HCT116 (cell line): ENCODE results near the gene XYLT1. TPM values are rescaled to one million over a fixed set of nuclear protein-coding genes. Genes with fewer than 3 reads are reported as not detected.

Experiments used
- ATAC-seq: fragments of 200-7000 bp; cut with Tn5 transposase; 2 replicates; pipeline ENCODE4 v1.9.1; 2020; ENCODE audit warnings: mild to moderate bottlenecking, moderate library complexity
- BruUV-seq: library from RNA; stranded (reverse); fragments of 400-500 nt; replicated peaks from 2 replicates; lab custom pipeline; 2021; lab: Mats Ljungman, UMichigan
- CTCF ChIA-PET: fragments of 300-600 bp; sonication (Branson Sonifier 250); formaldehyde crosslinking; loops from one replicate; lab custom pipeline; 2021; ENCODE audit warnings: antibody characterized with exemption; lab: Charles Lee
- POLR2A ChIA-PET: fragments of 300-600, 350-600 bp; sonication (Branson Sonifier 250); formaldehyde crosslinking; loops from one replicate; lab custom pipeline; 2021; ENCODE audit warnings: antibody characterized with exemption; lab: Charles Lee
- RAD21 ChIA-PET, 2 experiments: fragments of 300-600 bp; sonication (Branson Sonifier 250); formaldehyde crosslinking; loops; one replicate each; lab custom pipeline; 2023; ENCODE audit warnings: low total read pairs in 2 of 2; ENCODE audit not compliant: uncharacterized antibody in 2 of 2, unreplicated experiment in 2 of 2, low non-redundant PET in 1 of 2; lab: Charles Lee
- DNase-seq: peaks from one replicate; pipeline ENCODE4 v3.0.0-alpha.2; 2010; ENCODE audit warnings: low read depth, low spot score
- H2AFZ ChIP-seq: fragments of 200-600 bp; shearing (Covaris generic), sonication (generic); 2 replicates; pipeline ENCODE4 v1.6.1; 2017; ENCODE audit warnings: low read depth, mixed run types, mixed read lengths, antibody characterized with exemption, low read length; ENCODE audit not compliant: poor library complexity, severe bottlenecking
- H3K27ac ChIP-seq: 2 replicates; pipeline ENCODE4 v1.5.1; 2012; ENCODE audit warnings: low read depth, low read length
- H3K27me3 ChIP-seq: fragments of 200-600 bp; sonication (generic); 2 replicates; pipeline ENCODE4 v1.6.1; 2016; ENCODE audit warnings: mixed run types, low read length, mixed read lengths; ENCODE audit not compliant: insufficient read depth
- H3K36me3 ChIP-seq, 2 experiments: fragments of 200-500 bp in 1 of 2; fragments of 200-600 bp in 1 of 2; sonication (Bioruptor generic) in 1 of 2; sonication (generic) in 1 of 2; 2 replicates each; pipeline versions ENCODE4 v1.5.1 to v1.6.1; 2014 to 2016; ENCODE audit warnings: low read length in 2 of 2, inconsistent platforms in 1 of 2, mixed read lengths in 1 of 2, mixed run types in 1 of 2; ENCODE audit not compliant: insufficient read depth in 2 of 2, control insufficient read depth in 1 of 2
- H3K4me1 ChIP-seq, 2 experiments: fragments of 200-600 bp in 1 of 2; sonication (generic) in 1 of 2; 2 replicates each; pipeline versions ENCODE4 v1.5.1 to v1.6.1; 2012 to 2017; ENCODE audit warnings: low read length in 2 of 2, inconsistent platforms in 1 of 2, mild to moderate bottlenecking in 1 of 2, mixed read lengths in 1 of 2, mixed run types in 1 of 2, moderate library complexity in 1 of 2; ENCODE audit not compliant: insufficient read depth in 2 of 2, control insufficient read depth in 1 of 2
- H3K4me2 ChIP-seq: fragments of 200-600 bp; sonication (generic); 2 replicates; pipeline ENCODE4 v1.6.1; 2017; ENCODE audit warnings: mixed run types, low read length, mixed read lengths
- H3K4me3 ChIP-seq, 2 experiments: fragments of 200-600 bp in 1 of 2; sonication (generic) in 1 of 2; replicated peaks in 1 of 2; 2 replicates each; pipeline ENCODE4 v1.5.1; 2011 to 2016; ENCODE audit warnings: low read length in 2 of 2, control low read depth in 1 of 2, low read depth in 1 of 2, mild to moderate bottlenecking in 1 of 2, mixed read lengths in 1 of 2, mixed run types in 1 of 2
- H3K79me2 ChIP-seq: fragments of 200-600 bp; sonication (generic); 2 replicates; pipeline ENCODE4 v1.6.1; 2017; ENCODE audit warnings: mild to moderate bottlenecking, mixed run types, low read length, moderate library complexity, mixed read lengths; ENCODE audit not compliant: insufficient read depth
- H3K9ac ChIP-seq: fragments of 200-600 bp; sonication (generic); 2 replicates; pipeline ENCODE4 v1.6.1; 2016; ENCODE audit warnings: low read length, mixed read lengths
- H3K9me2 ChIP-seq: fragments of 200-600 bp; sonication (generic), shearing (Covaris generic); 2 replicates; pipeline ENCODE4 v1.6.1; 2017; ENCODE audit warnings: mixed run types, mild to moderate bottlenecking, moderate library complexity; ENCODE audit not compliant: insufficient read depth
- H3K9me3 ChIP-seq, 2 experiments: fragments of 200-500 bp in 1 of 2; fragments of 200-600 bp in 1 of 2; sonication (Bioruptor generic) in 1 of 2; sonication (generic) in 1 of 2; 2 replicates each; pipeline ENCODE4 v1.6.1; 2014 to 2017; ENCODE audit warnings: low read length in 2 of 2, mixed read lengths in 2 of 2, inconsistent platforms in 1 of 2, low read depth in 1 of 2, mild to moderate bottlenecking in 1 of 2, mixed run types in 1 of 2, moderate library complexity in 1 of 2; ENCODE audit not compliant: control insufficient read depth in 1 of 2, insufficient read depth in 1 of 2
- H4K20me1 ChIP-seq: fragments of 200-600 bp; sonication (generic), shearing (Covaris generic); 2 replicates; pipeline ENCODE4 v1.6.1; 2017; ENCODE audit warnings: mixed run types, mild to moderate bottlenecking, moderate library complexity; ENCODE audit not compliant: insufficient read depth
- ATF3 ChIP-seq: IDR thresholded peaks from 2 replicates; pipeline ENCODE4 v1.6.1; 2012
- CTCF ChIP-seq, 3 experiments: fragments of 200-600 bp in 1 of 3; sonication (generic) in 1 of 3; IDR thresholded peaks in 2 of 3; conservative IDR thresholded peaks in 1 of 3; 2 replicates each; pipeline ENCODE4 v1.5.1; 2012 to 2017; ENCODE audit warnings: low read depth in 2 of 3, low read length in 2 of 3, antibody characterized with exemption in 1 of 3, borderline replicate concordance in 1 of 3, control low read depth in 1 of 3, mild to moderate bottlenecking in 1 of 3, mixed read lengths in 1 of 3, mixed run types in 1 of 3, moderate library complexity in 1 of 3; ENCODE audit not compliant: insufficient read depth in 1 of 3
- RAD21 ChIP-seq: IDR thresholded peaks from 2 replicates; pipeline ENCODE4 v1.6.1; 2012; ENCODE audit warnings: low read depth, mild to moderate bottlenecking
- intact Hi-C: fragments of 100-400 bp; cut with micrococcal nuclease; formaldehyde crosslinking; loops from 2 replicates; pipeline ENCODE4 v1.10.0; 2022
- total RNA-seq: library from RNA; stranded (reverse); gene quantifications from one replicate; pipeline ENCODE4 v1.2.1, GENCODE V29; 2021; ENCODE audit not compliant: unreplicated experiment
- TF ChIP-seq, protein P1 (sequence below): IDR thresholded peaks from 2 replicates; pipeline ENCODE4 v1.6.1; 2012

The XYLT1 gene
- total RNA-seq, 1 experiment from 2014 or later: 4.5 TPM

DNA sequence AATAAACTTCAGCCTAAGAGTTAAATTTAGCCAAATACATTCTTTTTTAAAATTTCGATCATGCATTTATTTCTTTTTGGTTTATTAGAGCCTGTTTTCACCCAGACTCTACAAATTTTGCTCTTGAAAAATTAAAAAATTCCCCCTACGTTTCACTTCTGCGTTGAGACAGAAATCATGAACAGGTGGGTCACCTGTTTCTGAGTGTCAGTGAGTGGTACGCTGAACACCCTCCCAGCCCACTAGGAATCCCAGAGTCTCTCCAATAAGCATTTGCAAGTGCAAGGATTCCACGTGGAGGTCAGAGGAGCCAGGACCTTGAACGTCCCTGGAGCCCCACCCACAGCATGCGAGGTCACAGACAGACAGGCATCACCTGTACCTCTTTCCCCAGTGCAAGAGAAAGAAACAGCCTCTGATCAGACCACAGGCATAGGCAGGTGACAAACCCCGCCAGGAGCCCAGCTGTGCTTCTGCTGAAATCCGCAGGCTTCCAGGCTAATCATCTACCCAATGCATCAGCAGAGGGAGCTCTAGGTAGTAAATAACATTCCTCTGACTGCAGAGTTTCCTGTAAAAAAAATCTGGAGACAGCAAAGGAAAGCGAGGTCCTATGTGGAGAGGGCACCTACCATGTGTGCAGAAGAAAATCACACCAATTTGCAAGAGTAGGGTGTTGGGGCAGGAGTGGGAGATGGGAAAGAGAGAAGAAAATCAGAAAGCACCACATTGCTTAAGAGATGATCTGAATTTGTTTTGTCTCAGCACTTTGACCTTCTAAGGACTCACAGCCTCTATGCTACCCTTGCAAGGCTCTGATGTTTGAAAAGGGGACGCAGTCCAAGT lies 5.9 kb upstream of the XYLT1 start:
- intact Hi-C loops: loop anchor here (5.0 kb wide), 1 partner anchor 106 kb away; no protein-coding TSS in a partner anchor
- peaks cover 30% of the 10 kb centered on the region; the same call in 1 of the 2 replicates for H3K27me3 ChIP-seq
- POLR2A ChIA-PET: no interaction called here
- H4K20me1 ChIP-seq: no peaks in the 10 kb centered on the region
- H3K79me2 ChIP-seq: no peaks in the 10 kb centered on the region
- H3K36me3 ChIP-seq: no peaks in the 10 kb centered on the region
- RAD21 ChIA-PET: no interaction called here
- TF ChIP-seq ATF3 (no peak), RAD21 (peak; percentile 61), CTCF (IDR thresholded peaks at IDR 0.05 in 2 of 3, conservative IDR thresholded peaks at IDR 0.05 in 1 of 3; ENCODE audit: borderline replicate concordance in 1 of 3, insufficient read depth in 1 of 3, low read depth in 2 of 3, low read length in 2 of 3) (peak; percentile 46 to 59 (median 53); a peak in 4 of 6 replicates)
- TF ChIP-seq, protein P1, sequence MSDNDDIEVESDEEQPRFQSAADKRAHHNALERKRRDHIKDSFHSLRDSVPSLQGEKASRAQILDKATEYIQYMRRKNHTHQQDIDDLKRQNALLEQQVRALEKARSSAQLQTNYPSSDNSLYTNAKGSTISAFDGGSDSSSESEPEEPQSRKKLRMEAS: no peak
- BruUV-seq: no TSS peak
- no peak overlapping the region for H3K9ac ChIP-seq
- H3K9me2 ChIP-seq: no peaks in the 10 kb centered on the region
- H3K4me3 ChIP-seq: no peak overlapping the region
- H3K4me2 ChIP-seq: 0 out of 2 replicates have a peak overlapping the region, but pooled peaks have one; percentile 21
- DNase-seq (peak; percentile 47), ATAC-seq (peak; percentile 96)
- no peaks in the 10 kb centered on the region for H3K9me3 ChIP-seq
- CTCF ChIA-PET: interaction anchor here (0.8 to 1.4 kb wide), 3 partner anchors 9 to 102 kb away, joined by 3 to 8 read pairs (median 6); no protein-coding TSS in a partner anchor
- H3K27ac ChIP-seq: no peak overlapping the region
- H2AFZ ChIP-seq: no peak overlapping the region
- 0 out of 4 replicates have a peak, but pooled peaks cover 0 to 6% of the 10 kb centered on the region in 2 experiments for H3K4me1 ChIP-seq
